Right atrium auricular region (tissue), 2 donors: ENCODE data around the gene DBX1. TPM values are rescaled to one million over a fixed set of nuclear protein-coding genes. Genes with fewer than 3 reads are reported as not detected.

Experiments
- DNase-seq: peaks from one replicate; pipeline ENCODE4 v3.0.0-alpha.2; 2019; ENCODE audit warnings: low spot score
- H3K27ac ChIP-seq, 2 donors: fragments of 200-600 bp; sonication (generic); 1 replicate in 1 of 2; 2 replicates in 1 of 2; pipeline ENCODE4 v1.5.1; 2016 to 2019
- H3K27me3 ChIP-seq, 2 donors: fragments of 200-600 bp; sonication (generic); one replicate each; pipeline versions ENCODE4 v1.5.1 to v1.6.0; 2017 to 2019
- H3K36me3 ChIP-seq: fragments of 200-600 bp; sonication (generic); one replicate; pipeline ENCODE4 v1.5.1; 2016
- H3K4me1 ChIP-seq, 2 donors: fragments of 200-600 bp; sonication (generic); one replicate each; pipeline versions ENCODE4 v1.5.1 to v1.6.0; 2017 to 2019
- H3K4me3 ChIP-seq, 2 donors: fragments of 200-600 bp; sonication (generic); 1 replicate in 1 of 2; 2 replicates in 1 of 2; pipeline ENCODE4 v1.5.1; 2017 to 2019; ENCODE audit warnings: mild to moderate bottlenecking in 1 of 2, moderate library complexity in 1 of 2
- H3K9me3 ChIP-seq, 2 donors: fragments of 200-600 bp; sonication (generic); one replicate each; pipeline ENCODE4 v1.5.1; 2019
- CTCF ChIP-seq, 2 donors: fragments of 200-600 bp; sonication (generic); IDR thresholded peaks; one replicate each; pipeline ENCODE4 v1.5.1; 2019; ENCODE audit warnings: antibody characterized with exemption in 2 of 2
- total RNA-seq, 2 donors: library from RNA; depleted of rRNA; stranded (reverse); fragments of >200 nt; gene quantifications; one replicate each; pipeline ENCODE4 v1.1.0, GENCODE V29; 2016

DBX1 gene
- total RNA-seq, 2 donors from 2014 or later, result not detected

DNA sequence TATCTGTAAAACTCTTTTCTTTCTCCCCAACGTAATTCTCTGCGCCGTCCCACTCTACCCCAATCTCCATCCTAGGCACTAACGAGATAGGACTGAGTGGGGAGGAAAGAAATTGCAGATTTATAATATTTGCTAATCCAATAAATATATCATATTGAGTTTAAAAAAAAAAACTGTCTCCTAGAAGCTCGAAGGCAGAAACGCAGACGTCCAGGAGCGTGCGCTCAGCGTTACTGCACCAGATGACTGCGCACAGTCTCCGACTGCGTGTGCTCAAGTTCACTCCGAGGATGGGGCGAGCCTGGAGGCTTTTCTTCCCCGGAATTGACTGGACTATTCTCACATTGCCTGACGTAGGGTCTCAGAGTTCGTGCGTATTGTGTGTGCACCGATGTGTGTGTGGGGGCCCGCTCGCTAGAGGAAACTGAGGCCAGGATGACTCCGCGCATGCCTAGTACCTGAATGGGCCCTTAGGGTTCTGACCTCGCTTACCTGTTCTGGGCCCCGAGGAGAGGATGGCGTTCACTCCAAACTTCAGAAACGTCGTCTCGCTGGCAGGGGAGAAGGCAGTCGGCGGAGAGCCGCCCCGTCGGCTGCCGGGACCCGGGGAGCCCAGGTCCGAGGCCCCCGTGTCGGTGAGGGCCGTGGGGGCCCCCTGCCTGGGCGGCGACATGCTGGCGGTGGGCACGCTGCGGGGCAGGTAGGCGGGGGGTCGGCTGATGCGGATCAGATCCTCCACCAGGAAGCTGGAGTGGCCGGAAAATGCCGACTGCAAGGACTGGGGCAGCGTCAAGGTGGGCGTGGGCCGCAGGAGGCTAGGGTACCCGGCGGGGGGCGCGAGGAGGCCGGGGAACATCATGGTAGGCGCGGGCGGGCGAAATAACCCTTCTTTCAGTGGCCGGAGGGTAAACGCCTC, 551 bp downstream of the DBX1 start:
- no peaks in the 10 kb centered on the region for H3K36me3 ChIP-seq
- H3K27me3 ChIP-seq, result peaks cover 63 to 75% of the 10 kb centered on the region in 2 donors
- H3K4me3 ChIP-seq, result no peak overlapping the region
- no peaks in the 10 kb centered on the region for H3K9me3 ChIP-seq
- H3K4me1 ChIP-seq, result peaks cover 0 to 36% of the 10 kb centered on the region in 2 donors
- no peak for DNase-seq
- no peak overlapping the region for H3K27ac ChIP-seq
- no peak for TF ChIP-seq CTCF (IDR thresholded peaks at IDR 0.05)

GRCh38 chr11:20158597-20159257, 1.5 kb downstream of the DBX1 start:
- DNase-seq, result no peak
- Histone ChIP-seq H3K27me3 (peaks cover 55 to 73% of the 10 kb centered on the region in 2 donors), H3K36me3 (no peaks in the 10 kb centered on the region)

GRCh38 chr11:20157728-20158127, 2.5 kb downstream of the DBX1 start:
- peaks cover 51 to 64% of the 10 kb centered on the region in 2 donors for H3K27me3 ChIP-seq
- H3K27ac ChIP-seq, result no peak overlapping the region
- H3K36me3 ChIP-seq, result no peaks in the 10 kb centered on the region
- DNase-seq, result no peak
- no peak overlapping the region for H3K4me3 ChIP-seq
- no peaks in the 10 kb centered on the region for H3K9me3 ChIP-seq
- peaks cover 0 to 22% of the 10 kb centered on the region in 2 donors for H3K4me1 ChIP-seq
- TF ChIP-seq CTCF (IDR thresholded peaks at IDR 0.05), result no peak

More at GRCh38 chr11:20158597-20159257, 1.5 kb downstream of the DBX1 start:
- Histone ChIP-seq H3K9me3 (no peaks in the 10 kb centered on the region), H3K4me1 (peaks cover 0 to 32% of the 10 kb centered on the region in 2 donors), H3K4me3 (no peak overlapping the region), H3K27ac (no peak overlapping the region)
- TF ChIP-seq CTCF (IDR thresholded peaks at IDR 0.05), result no peak

GRCh38 chr11:20156876-20157613, 3.2 kb downstream of the DBX1 start:
- DNase-seq, result no peak
- H3K4me1 ChIP-seq, result peaks cover 0 to 18% of the 10 kb centered on the region in 2 donors
- no peak for TF ChIP-seq CTCF (IDR thresholded peaks at IDR 0.05)
- H3K9me3 ChIP-seq, result no peaks in the 10 kb centered on the region
- H3K27ac ChIP-seq, result no peak overlapping the region
- H3K27me3 ChIP-seq, result peaks cover 44 to 57% of the 10 kb centered on the region in 2 donors
- H3K4me3 ChIP-seq, result peak overlapping the region in 1 of 2 donors; percentile 28
- H3K36me3 ChIP-seq, result no peaks in the 10 kb centered on the region

DNA sequence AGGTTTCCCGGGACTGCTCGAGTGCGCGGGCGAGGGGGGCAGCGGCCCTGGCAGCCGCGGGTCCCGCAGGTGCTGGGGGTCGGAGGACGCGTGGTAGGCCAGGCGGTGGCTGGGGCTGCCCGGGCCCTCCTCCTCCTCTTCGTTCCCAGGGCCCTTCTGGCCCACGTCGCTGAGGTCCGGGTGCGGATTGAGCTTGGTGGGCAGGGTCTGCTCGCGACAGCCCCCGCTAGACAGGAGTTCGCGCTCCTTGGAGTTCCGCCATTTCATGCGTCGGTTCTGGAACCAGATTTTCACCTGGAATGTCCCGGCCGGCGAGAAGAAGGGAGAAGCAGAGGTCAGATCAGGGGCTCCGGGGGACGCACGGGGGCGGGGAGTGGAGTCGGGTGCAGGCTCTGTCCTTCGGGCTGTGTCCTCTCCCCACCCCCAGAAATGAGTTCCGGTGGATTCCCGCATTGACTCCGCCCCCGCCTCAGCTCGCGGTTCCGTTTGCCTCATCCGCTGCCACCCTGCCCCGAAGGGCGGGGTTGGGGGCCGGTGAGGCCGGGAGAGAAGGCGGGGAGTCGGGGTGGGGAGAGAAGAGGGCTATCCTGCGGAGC, 3.9 kb downstream of the DBX1 start:
- H3K36me3 ChIP-seq, result no peaks in the 10 kb centered on the region
- TF ChIP-seq CTCF (IDR thresholded peaks at IDR 0.05), result no peak
- H3K27me3 ChIP-seq, result peaks cover 37 to 50% of the 10 kb centered on the region in 2 donors
- peak overlapping the region; percentile 5 to 28 for H3K4me3 ChIP-seq
- H3K9me3 ChIP-seq, result no peaks in the 10 kb centered on the region
- no peak for DNase-seq
- peaks cover 0 to 18% of the 10 kb centered on the region in 2 donors for H3K4me1 ChIP-seq
- H3K27ac ChIP-seq, result no peak overlapping the region
